Islet of Langerhans (tissue), 1 donor: ENCODE data around the gene MAP1LC3A.

ENCODE experiments used
- FAIRE-seq: peaks from one replicate; lab custom pipeline; 2011; peaks lifted over from hg19 to GRCh38; lab: Jason Lieb, UNC

Gene MAP1LC3A

DNA sequence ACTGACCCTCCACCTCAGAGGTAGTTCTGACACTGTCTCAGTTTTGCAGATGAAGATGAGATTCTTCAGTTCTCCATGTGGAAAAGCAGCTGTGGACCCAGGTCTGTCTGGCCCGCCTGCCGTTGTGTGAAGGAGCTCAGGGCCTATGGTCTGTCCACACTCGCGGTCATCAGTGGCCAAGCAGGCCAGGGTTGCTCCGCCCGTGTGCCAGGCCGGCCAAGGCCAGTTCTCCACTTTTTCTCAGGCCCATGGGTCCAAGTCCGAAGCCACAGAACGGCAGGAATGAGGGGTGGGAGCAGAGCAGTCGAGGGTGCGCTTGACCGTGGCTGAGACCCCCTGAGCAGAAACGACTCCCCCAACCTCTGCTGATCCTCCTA is 8.6 kb upstream of the MAP1LC3A start:
- FAIRE-seq, result no peak

DNA sequence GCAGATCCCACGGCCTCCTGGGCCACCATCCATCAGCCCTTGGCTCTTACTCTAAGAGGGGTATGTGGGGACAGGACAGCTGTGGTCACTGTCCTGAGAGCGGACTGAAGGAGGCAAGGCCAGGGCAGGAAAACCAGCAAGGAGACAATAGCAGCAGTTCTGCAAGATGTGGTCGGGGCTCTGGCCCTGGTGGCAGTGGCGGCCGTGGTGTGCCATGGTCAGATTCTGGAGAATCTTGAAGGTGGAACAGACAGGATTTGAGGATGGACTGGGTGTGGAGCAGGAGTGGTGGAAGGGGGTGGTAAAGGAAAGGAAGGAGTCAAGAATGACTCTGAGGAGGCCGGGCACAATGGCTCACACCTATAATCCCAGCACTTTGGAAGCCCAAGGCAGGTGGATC is 5.9 kb upstream of the MAP1LC3A start:
- no peak for FAIRE-seq

DNA sequence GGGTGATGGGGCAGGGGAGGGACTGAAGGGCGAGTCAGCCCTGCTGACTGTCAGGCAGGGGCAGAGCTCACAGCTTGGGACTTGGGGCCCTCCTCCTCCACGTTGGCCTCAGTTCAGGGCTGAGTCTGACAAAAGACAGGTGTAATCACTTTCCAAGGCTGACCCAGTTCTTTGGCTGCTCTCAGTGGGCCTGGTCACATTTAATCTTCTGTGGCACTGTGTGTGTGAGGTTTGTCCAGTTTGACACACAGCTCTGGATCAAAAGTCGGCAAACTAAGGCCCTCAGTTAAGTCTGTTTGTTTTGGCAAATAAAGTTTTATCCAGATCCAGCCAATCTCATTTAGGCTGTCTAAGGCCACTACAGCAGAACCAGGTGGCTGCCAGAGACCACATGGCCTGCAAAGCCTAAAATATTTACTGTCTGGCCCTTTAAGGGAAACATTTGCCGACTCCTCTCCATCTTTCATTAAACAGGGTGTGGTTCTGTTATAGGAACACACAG is 5.1 kb upstream of the MAP1LC3A start:
- no peak for FAIRE-seq

DNA sequence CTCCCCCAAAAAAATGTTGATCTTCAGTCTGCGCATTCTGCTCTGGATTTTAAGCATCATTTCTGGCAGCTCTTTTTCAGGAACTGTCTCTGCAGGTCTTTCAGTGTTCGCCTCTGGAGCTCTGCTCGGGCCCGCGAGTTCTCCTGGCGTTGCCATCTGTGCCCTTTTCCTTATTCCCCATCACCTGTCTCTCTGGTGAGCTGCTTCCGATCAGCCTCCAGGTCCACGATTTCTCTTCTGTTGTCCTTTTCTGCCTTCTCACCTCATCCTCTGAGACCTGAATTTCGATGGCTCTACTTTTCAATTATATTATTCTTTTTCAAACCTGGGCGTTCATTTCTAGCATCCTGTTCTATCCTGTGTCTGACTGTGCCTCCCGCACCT is 590 bp upstream of the MAP1LC3A start:
- no peak for FAIRE-seq

DNA sequence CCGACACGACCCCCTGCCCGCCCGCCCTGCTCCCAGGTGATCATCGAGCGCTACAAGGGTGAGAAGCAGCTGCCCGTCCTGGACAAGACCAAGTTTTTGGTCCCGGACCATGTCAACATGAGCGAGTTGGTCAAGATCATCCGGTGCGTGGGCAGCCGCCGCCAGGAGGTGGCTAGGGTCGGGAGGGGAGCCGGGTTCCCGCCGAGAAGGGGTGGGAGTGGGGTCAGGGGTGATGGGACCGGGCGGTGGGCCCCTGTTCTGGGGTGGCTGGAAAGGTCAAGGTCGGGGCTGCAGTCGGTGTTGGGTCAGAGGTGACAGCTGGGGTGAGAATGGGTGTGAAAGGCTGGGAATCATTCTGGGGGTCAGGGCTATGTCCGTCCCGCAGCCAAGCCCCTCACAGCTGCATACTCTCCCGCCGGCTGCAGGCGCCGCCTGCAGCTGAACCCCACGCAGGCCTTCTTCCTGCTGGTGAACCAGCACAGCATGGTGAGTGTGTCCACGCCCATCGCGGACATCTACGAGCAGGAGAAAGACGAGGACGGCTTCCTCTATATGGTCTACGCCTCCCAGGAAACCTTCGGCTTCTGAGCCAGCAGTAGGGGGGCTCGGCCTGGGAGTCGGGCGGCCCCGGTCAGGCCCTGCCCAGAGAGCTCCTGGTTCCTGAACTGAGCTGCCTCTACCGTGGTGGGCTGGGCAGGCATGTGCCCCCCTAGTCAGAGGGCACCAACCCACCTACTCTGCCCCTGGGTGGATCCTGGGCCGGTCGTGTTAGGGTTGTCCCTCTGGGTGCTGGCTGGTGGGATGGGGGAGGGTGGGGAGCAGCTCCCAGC is 1.0 kb downstream of the MAP1LC3A start:
- no peak for FAIRE-seq

DNA sequence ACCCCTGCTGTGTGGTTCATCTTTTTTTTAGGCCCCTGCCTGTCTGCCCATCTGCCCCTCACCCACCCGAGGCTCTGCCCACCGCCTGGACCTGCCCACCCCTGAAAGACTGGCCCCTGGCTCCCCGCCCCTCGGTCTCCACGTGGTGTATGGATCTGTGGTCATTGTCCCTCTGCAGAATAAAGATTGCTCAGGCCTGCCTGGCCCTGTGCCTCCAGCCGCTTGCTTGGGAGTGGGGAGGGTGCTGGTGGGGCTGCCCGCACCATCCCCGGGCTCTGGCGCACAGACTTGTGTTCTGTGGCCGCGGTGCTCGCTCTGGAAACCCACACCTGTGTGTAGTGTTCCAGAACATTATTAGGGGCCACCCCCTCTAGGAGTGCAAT is 1.6 kb downstream of the MAP1LC3A start:
- no peak for FAIRE-seq

DNA sequence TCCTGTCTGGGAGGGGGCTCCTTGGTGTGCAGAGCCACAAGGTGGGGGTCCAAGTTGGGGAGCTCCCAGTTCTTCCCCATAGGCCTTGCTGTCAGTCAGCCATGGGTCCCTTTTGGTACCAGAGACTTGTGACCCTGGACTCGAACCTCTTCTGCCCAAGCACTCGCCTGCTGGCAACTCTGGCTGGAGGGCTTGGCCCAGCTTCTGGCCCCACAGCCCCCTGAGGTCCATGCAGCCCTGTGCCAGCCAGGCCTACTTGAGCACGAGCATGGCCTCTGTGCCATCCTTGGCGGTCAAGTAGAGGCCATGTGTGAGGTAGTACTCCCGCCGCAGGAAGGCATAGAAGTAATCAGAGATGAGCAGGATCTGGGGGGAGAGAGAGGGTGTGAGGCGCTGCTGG is 2.1 kb downstream of the MAP1LC3A start:
- FAIRE-seq, result no peak

DNA sequence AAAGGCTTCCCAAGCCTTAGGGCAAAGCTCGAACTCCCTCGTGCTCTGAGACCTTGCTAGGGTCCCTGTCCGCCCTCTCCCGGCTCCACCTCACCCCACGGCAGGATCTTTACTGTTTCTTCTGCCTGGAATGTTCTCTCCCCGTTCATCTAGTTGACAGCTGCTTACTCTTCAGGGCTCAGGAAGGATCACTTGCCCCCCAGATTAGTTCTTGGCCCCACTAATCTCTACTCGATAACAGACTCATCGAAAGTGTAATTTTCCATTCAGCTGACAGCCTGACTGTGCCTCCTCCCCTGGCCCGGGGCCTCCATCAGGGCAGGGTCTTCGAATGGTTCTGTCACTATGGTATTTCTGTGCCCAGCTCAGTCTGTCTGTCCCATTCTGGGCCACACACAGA is 3.1 kb downstream of the MAP1LC3A start:
- no peak for FAIRE-seq

DNA sequence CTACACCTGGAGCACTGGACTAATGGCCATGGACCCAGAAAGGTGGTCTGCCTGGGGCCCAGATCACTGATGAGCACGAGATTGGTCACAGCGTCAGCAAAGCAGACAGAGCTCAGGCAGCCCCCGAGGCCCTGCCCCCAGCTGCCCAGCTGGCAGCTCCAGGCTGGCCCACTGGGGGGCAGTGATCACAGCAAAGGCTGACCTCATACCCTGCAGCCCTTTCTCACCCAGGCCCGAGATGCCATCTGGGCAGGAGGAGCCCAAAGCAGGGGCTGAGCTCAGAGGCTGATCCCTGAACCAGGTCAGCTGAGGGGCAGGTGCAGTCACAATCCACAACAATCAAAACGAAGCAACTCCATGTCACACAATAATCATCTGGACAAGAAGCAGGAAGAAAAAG is 4.1 kb downstream of the MAP1LC3A start:
- no peak for FAIRE-seq

DNA sequence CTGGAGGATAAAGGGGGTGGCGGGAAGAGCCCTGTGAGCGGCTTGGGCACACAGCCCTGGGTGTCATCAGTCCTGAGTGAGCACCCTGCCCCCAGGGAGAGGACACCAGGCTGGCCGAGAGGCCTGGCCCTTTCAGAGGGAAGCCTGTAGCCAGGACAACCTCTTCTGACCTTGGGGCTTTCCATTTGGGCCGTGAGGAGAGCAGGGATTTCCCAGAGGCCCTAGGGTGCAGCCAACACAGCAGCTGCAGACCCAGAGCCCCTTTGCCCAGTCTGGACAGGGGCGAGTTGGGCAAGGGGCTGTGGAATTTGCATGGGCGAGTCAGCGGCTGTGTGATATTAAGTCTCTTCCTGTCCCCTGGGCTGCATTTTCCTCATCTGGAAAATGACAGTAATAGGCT is 6.3 kb downstream of the MAP1LC3A start:
- no peak for FAIRE-seq

DNA sequence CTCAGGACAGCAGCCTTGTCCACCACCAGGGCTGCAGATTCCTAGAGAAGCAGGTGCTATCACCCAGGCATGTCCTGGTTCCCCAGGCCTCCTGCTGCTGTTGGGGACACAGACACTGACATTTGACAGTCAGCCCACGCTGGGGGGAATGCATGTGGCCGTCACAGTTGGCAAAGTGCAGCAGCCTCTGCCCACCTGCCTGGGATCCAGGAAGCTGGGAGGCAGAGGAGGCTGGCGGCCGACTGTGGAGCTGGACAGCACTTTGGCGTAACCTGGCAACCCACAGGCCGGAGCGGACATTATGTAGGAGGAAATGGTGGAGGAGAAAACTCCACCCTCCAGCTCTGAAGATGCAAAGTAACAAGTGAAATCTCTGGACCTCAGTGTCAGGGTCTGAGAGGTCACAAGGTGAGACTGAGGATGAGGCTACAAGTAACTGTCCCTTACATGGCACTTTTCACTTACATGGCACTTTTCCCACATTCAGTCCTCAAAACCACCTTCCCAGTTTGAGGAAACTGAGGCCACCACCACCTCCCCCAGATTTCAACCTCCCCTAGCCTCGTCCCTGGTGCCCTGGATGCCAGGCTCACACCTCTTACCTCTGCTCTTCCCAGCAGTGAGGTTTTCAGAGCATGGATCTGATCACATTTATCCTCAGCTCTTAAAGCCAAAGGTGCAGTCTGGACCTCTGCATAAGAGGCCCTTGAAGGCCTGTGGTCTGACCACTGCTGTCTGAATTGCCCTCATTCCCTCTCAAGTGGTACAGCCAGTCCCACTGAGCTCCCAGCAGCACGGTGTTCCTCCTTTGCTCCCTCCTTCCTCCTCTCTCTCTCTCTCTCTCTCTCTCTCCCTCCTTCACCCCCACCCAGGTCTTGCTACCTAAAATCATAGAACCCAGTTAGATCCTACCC is 8.7 kb downstream of the MAP1LC3A start:
- no peak for FAIRE-seq

DNA sequence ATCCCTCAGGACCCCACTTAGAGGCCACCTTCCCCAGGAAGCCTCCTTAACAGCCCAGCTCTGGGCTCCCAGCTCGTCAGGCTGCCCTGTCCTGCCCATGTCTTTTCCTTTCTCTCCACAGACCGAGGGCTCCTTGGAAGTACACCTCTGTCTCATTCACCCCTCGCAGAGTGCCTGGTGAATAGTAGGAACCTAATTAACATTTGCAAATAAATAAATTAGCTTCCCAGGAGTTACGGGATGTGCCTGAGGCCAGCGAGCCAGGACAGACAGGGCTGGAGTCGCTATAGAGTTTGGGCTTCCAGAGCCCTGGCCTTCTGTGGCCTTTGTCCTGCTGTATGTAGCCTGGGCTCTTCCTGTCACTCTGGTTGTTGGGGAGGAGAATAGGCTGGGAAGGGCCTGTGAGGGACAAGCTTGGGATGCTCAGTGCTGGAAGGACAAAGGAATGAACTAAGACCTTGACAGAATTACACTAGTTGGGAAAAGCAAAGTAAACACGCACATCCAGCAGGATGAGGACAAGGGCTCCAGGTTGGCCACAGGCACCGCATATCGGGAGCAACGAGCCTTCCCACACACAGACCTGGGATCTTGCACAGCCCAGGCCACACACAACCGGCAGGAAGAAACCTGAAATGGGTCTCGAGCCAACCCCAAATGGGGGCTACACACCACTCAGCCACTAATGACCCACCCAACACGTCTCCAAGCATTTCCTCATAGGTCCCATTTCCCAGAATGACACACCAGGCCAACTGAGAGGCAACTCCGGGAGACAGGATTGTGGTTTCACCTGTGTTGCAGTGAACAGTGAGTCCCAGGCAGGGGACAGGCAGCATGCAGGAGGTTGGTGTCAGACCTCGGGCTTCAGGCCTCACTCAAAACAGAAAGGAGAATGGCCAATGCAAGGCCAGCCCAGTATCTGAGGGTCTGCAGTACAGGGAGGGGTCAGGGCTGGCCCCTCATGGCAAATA is 9.7 kb downstream of the MAP1LC3A start:
- no peak for FAIRE-seq

DNA sequence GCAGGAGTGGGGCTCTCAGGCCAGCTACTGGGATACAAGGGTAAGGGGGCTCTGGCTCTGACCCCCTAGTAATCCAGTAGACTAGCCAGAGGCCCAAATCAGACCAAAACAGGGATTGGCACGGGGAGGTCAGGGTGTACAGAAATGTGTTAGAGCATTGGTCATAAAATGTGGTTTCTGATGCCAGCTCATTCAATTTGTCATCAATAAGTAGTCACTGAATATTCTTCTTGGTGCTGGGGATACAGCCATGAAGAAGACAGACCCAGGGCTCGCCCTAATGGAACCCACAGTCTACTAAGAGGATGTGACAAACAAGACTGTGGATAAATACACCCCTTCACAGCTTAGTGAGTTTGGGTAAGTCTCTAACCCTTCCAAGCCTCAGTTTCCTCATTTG is 11.1 kb downstream of the MAP1LC3A start:
- no peak for FAIRE-seq

DNA sequence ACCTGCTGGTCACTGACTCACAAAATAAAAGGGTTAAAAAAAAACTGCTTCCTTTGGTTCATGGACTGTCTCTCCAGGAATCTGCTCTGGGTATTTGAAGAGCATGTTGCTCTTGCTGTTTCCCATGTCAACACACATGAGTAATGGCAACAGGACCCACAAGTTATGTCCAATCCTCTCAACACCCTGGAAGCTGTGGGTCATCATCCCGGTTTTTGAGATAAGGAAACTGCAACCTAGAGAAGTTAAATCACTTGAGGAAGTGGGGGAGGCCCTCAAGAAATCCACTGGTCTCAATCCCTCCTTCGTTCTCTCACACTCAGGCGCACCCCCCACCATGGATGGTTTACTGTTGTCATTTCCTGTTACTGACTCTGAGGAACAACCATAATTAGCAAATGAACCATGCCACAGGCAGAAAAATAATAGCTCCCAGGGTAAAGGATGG is 12.4 kb downstream of the MAP1LC3A start:
- FAIRE-seq, result peak; percentile 96

DNA sequence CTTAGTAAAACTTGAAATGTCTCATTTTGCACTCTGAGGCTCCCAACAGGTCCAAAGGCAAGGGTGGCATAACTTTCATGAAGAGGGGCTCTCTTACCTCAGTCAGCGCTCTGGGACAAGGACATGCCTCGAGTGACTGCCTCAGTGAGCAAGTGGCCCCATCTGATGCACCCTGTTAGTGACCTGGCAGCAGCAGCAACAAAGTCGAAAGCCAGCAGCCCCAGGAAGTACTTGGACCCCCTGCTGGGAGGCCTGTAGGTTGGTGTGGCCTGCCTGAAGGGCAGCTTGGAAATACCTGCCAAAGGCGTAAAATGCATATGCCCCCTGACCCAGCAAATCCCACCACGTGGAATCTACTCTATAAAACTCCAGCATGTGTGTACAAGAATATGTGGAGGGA is 13.2 kb downstream of the MAP1LC3A start:
- no peak for FAIRE-seq

DNA sequence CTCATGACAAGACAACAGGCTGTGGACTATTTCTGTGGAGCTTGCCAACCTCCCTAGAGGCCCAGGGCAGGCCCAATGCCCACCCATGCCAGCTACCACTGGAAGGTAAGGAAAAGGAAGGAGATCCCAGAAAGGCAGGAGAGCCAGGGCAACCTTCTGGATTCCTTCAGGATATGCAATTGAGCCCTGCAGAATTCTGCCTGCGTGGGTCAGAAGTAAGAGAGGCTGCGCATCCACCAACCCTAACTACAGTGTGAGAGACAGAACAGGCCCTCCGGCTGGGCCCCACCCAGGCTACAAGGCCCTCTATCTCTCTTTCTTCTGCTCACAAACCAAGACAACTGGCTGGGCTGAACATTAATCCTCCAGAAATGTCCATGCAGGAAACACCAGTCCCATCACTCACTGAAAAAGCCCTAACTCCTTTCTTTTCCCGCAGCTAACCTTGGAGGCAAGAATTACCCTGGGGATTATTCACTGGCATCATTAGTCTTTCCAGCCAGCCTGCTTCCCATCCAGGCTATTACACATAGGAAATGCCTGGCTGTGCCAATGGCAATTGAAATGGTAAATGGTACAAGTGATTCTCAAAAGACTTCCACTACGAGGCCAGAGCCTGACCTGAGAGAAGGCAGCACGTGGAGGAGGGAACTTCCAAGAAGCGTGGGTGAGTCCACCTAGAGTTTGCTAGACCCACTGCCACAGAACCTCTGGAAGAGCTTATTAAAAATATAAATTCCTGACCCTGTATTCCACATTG is 15.2 kb downstream of the MAP1LC3A start:
- FAIRE-seq, result no peak

DNA sequence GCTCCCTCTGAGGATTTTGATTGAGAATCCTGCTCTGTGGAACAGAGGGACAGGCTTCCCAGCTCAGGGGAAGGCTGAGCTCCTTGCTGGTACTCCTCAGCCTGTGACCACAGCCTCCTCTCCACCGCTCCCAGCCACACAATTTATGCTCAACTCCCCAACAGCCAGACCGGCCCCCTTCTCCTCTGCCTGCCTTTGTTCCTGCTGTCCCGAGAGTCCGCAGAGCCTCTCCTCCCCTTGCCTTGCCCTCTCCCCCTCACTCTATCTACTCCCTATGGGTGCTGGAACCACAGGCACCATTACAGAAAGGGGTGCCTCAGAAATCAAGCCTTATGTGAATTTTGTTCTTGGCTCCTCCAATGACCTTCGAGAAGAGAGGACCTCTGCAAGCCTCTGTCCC is 15.9 kb downstream of the MAP1LC3A start:
- no peak for FAIRE-seq

DNA sequence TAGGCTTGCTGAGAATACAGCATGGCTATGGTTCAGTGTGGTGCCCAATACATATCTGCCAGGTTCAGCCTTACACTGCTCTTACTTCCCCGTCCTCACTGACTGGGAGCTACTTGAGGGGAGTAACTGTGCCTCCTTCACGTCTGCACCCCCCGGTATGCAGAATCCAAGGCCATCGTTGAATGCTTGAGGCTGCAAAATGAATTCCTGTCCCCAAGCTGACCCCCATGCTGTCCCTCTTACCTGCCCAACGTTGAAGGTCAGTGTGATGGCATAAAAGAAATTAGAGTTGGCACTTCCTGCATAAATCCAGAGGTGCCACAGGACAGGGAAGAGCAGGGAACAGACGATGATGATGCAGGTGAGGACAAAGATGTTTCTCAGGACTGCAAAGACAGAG is 16.3 kb downstream of the MAP1LC3A start:
- FAIRE-seq, result no peak

DNA sequence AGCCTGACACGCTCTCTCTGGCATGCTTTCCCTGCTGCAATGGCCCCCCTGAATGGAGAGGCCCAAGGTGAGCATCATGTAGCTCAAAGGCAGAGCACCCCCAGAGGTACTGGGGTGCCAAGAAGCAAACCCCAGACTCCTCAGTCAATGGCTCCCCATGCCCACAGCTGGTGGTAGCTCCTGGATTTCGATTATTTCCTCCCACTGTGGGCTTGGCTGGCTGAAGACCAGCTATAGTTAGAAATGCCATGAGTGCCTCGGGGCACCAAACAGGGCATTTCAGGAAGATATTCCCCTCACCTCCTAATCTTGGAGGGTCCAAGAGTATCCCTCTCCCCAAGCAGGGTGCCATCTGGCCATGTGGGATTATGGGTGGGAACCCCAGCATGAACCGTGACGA is 16.8 kb downstream of the MAP1LC3A start:
- FAIRE-seq, result no peak

DNA sequence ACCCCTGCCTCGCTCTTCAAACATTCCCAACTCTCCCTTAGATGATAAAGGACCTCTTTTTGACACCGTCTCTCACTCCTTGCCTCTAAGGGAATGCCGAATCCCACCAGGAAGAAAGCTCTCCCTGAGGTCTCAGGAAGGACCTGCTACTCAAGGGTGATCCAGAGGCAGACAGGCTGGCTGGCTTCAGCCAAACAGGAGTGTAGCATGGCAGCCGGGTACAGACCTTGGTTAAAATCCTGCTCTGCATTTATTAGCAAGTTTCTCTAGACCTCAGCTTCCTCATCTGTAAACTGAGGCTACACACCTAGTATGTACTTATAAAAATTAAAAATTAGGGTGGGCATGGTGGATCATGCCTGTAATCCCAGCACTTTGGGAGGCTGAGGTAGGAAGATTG is 17.2 kb downstream of the MAP1LC3A start:
- no peak for FAIRE-seq

DNA sequence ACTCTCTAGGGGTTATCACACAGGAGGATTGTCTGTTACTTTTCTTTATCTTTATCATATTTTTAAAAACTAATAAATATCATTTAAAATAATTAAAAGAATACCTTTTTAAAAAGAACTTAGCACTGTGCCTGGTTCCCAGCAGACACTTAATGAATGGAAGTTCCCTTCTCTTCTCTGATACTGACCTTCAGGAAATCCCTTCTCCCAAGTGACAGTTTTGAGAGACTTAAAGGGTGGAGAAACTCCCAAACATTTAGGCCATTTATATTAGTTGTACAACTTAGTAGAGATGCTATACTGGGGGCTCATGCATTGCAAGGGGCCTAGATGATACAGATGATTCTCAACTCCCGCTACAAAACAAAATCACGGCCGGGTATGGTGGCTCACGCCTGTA is 18.5 kb downstream of the MAP1LC3A start:
- FAIRE-seq, result no peak
